ENCODE data around the gene ITGA1.

ITGA1 gene

DNA sequence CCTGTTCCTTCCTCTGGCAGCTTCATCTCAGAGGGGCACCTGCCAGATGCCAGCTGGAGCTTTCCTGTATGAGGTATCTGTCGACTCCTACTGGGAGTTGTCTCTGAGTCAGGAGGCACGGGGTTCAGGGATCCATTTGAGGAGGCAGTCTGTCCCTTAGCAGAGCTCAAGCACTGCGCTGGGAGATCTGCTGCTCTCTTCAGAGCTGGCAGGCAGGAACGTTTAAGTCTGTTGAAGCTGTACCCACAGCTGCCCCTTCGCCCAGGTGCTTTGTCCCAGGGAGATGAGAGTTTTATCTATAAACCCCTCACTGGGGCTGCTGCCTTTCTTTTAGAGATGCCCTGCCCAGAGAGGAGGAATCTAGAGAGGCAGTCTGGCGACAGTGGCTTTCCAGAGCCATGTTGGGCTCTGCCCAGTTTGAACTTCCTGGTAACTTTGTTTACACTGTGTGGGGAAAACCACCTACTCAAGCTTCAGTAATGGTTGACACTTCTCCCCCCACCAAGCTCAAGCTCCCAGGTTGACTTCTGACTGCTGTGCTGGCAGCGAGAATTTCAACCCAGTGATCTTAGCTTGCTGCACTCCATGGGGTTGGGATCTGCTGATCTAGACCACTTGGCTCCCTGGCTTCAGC is 189.7 kb downstream of the ITGA1 start:
- no peak for DNase-seq

- no peak for DNase-seq
These were observed 193.8 kb downstream of the ITGA1 start for GRCh38 chr5:52981507-52981906.

- DNase-seq: no peak
These were observed 196.3 kb downstream of the ITGA1 start for GRCh38 chr5:52983731-52984636.

- DNase-seq: no peak
These were observed 197.6 kb downstream of the ITGA1 start for GRCh38 chr5:52985306-52985705.

GRCh38 chr5:52987711-52988331 is 200.1 kb downstream of the ITGA1 start:
- DNase-seq: no peak

- DNase-seq: no peak
These were observed 200.8 kb downstream of the ITGA1 start for GRCh38 chr5:52988335-52989024.

GRCh38 chr5:52989025-52989780 is 201.5 kb downstream of the ITGA1 start, which contains the start of gene ITGA2:
ITGA2 (plus strand) TSS chr5:52989352; CDS start chr5:52989469, 117 bp downstream.
- DNase-seq: peak; percentile 16 to 30

- peak in 1 of 2 experiments; percentile 19 for DNase-seq
These were observed 202.2 kb downstream of the ITGA1 start for GRCh38 chr5:52989781-52990527.

DNA sequence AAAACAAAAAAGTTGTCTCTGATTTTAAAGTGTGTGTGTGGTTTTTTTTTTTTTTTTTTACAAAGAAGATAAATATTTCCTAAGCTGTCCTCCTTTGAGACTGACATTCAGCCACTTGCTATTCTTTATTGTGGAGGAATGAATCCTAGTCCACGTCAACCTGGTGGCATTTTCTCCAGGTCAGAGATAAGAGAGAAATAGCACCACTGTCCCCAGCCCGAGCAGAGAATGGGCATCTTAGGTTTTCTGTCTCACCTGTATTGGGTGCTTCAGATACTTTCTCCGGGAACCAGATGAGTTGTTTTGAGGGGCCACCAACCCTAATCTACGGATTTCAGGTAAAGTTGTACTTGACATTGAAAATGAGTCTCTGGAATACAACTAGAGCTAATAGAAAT is 202.8 kb downstream of the ITGA1 start:
- DNase-seq: no peak

DNA sequence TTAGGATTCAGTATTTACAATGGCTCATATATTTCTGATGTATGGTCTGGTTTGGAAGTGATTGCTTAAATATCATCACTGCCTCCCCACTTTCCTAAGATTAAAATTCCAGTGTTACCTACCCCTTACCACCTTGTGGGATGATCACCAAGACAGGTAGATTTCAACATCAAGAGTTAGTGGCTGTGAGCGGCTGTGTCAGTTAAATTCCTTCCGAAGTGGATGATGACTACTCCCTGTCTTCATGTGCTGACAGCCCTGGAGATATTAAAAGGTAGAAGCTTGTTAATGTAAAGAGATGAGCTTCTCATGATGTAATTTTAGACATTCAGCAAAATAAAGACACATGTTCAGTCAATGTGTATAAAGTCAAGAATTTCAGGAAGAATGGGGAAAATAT is 205.7 kb downstream of the ITGA1 start:
- DNase-seq: no peak

DNA sequence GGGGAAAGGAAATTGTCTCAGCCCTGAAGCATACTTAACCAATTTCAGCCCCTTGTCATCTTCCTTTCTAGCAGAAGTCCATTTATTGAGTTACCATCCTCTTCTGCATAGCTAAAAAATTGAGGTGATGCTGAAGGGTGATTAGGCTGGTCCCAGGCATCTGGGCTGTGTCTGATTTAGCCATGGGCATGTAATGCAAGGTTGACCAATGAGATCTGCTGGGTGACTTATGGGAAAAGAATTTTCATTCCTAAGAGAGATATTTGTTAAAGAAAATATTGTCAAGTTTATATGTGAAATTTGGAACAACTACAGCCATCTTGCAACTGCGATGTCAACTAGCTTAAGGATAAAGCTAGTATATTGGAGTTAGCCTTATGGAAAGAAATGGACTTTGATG is 206.6 kb downstream of the ITGA1 start:
- DNase-seq: no peak

- DNase-seq: no peak
These were observed 207.4 kb downstream of the ITGA1 start for GRCh38 chr5:52995095-52995494.

DNA sequence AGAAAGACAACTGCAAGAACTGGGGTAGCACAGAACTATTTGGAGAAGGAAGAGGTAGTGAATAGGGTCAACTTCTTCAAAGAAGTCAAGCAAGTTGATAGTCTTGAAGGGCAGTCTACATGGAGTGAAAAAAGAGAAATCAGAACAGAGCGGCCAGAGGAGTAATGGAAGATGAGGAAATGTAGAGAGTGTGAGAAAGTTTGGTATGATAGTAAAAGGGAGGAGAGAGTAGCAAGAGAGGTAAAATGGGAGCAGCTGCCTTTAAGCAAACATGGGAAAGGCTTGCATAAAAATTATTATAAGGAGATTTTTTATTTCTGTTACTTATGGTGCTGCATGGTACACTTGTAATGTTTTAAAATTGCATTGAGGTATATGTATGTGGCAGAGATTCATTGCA is 208.2 kb downstream of the ITGA1 start:
- DNase-seq: no peak

- DNase-seq: no peak
These were observed 209.3 kb downstream of the ITGA1 start for GRCh38 chr5:52996979-52997378.

- no peak for DNase-seq
These were observed 209.7 kb downstream of the ITGA1 start for GRCh38 chr5:52997424-52997823.

GRCh38 chr5:52998552-52999313 is 211.0 kb downstream of the ITGA1 start:
- DNase-seq: no peak

DNA sequence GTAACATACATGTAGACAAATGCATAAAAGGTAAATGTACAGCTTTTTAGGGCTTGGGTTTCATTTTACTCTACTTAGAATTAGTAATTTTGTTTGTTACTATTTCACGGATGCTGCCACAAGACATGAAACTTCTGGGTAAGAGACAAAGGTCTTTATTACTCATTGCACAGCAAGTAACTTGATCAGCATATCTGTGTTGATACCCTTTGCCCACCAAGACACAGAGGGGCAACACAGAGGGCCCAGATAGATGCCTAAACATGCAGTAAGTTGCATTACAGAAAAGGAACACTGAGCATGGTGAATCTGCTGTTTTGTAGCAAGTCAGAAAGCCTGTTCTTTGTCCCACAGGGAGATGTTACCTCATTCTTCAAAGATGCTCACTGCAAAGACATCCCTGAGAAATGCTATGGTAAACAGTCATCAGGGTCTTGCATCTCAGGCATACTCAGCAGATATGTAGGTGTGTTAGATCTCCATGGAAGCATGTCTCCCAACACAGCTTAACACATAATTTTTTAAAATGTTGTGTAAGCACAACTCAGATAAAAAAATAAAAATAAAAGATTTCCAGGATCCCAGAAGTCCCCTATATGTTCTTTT is 211.7 kb downstream of the ITGA1 start:
- DNase-seq: no peak

- DNase-seq: no peak
These were observed 213.8 kb downstream of the ITGA1 start for GRCh38 chr5:53001541-53001940.

DNA sequence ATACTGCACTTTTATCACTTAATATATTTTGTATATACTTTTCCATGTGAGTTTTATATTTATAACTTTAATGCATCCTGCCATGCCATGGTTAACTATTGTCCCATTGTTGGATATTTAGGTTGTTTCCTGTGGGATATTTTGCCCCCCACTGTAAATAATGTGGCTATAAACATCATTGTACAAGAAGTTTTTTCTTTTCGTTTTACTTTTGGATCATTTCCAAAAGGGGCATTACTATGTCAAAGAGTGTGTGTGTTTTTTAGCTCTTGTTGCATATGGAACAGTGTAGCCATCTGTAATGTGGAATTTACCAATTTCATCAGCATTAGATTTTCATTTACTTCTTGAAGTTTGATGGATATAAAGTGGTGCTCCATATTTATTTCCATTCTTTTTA is 214.8 kb downstream of the ITGA1 start:
- DNase-seq: no peak

GRCh38 chr5:53003144-53003543 is 215.4 kb downstream of the ITGA1 start:
- no peak for DNase-seq
